Omental fat pad (tissue), 4 donors: ENCODE measurements around the gene DLL4. TPM values are rescaled to one million over a fixed set of nuclear protein-coding genes. Genes with fewer than 3 reads are reported as not detected.

Experiments
- ATAC-seq: fragments of 150-250 bp; one replicate; pipeline ENCODE4 v1.9.1; 2016; ENCODE audit warnings: mild to moderate bottlenecking, moderate library complexity; ENCODE audit not compliant: low FRiP score
- DNase-seq: peaks from one replicate; pipeline ENCODE4 v3.0.0-alpha.2; 2019; ENCODE audit warnings: low spot score
- small RNA-seq: library from RNA; depleted of rRNA; stranded (forward); fragments of <200 nt; gene quantifications from one replicate; pipeline ENCODE3, GENCODE V24; 2016
- total RNA-seq, 4 donors: library from RNA; depleted of rRNA; stranded (reverse); fragments of >200 nt; gene quantifications; one replicate each; pipeline ENCODE4 v1.1.0, GENCODE V29; 2016
- TF ChIP-seq, protein P1 (sequence below), 3 donors: fragments of 450-650 bp; IDR thresholded peaks; one replicate each; pipeline ENCODE4 v1.5.1; 2016 to 2017; ENCODE audit warnings: antibody characterized with exemption in 3 of 3, mild to moderate bottlenecking in 3 of 3, moderate library complexity in 2 of 3

Gene DLL4
- total RNA-seq, 4 donors from 2014 or later: 5.8 to 27.6 (median 10.1) TPM

DNA sequence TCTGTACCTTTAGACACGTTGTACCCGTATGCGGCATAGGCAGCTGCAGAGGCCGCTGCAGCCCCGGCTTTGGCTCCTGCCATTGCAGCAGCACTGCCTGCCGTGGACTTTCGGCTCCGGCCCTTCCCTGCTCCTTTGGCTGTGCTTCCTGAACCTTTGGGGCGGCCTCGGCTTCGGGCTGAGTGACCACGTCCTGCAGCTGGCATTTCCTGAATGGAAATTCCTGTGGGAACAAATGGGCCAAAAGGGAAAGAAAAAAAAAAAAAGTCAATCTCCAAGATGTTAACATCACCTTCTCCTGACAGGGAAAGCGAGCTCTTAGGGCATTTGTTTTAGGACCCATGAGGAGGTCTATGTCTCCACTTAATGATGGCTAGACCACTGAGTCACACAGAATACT, 53.7 kb downstream of the DLL4 start:
- TF ChIP-seq, protein P1, sequence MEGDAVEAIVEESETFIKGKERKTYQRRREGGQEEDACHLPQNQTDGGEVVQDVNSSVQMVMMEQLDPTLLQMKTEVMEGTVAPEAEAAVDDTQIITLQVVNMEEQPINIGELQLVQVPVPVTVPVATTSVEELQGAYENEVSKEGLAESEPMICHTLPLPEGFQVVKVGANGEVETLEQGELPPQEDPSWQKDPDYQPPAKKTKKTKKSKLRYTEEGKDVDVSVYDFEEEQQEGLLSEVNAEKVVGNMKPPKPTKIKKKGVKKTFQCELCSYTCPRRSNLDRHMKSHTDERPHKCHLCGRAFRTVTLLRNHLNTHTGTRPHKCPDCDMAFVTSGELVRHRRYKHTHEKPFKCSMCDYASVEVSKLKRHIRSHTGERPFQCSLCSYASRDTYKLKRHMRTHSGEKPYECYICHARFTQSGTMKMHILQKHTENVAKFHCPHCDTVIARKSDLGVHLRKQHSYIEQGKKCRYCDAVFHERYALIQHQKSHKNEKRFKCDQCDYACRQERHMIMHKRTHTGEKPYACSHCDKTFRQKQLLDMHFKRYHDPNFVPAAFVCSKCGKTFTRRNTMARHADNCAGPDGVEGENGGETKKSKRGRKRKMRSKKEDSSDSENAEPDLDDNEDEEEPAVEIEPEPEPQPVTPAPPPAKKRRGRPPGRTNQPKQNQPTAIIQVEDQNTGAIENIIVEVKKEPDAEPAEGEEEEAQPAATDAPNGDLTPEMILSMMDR (IDR thresholded peaks at IDR 0.05): no peak
- ATAC-seq: no peak
- no peak for DNase-seq

DNA sequence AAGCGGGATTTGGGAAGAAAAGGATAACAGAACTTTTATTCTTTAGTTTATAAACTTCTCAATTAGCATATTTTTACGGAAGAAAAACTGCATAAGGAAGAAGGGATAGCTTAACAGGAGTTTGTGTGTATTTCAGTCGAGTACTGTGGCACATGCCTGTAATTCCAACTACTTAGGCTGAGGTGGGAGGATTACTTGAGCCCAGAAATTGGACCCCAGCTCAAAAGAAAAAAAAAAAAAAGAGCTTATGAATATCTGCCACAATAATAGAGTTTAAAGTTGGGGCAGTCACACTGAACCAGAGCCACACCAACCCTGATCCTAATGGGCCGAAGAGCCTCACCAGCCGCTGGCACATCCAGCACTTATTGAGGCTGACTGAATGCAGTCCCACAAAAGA, 55.3 kb downstream of the DLL4 start:
- TF ChIP-seq, protein P1 (IDR thresholded peaks at IDR 0.05): no peak
- no peak for DNase-seq
- ATAC-seq: no peak

DNA sequence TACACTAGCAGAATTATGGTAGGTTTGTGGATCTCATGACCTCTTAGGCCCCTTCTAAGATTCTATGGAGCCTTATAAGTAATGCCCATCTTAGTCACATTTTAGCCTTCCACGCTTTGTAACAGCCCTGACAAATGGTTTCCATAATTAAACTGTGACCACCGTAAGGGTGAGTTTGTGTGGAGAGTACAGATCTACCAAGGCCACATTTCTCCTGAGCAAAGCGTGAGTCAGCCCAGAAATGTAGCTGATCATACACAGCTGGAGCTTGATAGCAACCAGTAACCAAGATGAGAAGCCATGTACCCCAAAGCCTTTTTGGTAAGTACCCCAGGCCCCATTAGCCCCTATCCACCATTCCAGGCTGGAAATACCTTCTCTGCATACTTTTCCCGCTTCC, 55.8 kb downstream of the DLL4 start:
- TF ChIP-seq, protein P1 (IDR thresholded peaks at IDR 0.05): no peak
- ATAC-seq (no peak), DNase-seq (no peak)

DNA sequence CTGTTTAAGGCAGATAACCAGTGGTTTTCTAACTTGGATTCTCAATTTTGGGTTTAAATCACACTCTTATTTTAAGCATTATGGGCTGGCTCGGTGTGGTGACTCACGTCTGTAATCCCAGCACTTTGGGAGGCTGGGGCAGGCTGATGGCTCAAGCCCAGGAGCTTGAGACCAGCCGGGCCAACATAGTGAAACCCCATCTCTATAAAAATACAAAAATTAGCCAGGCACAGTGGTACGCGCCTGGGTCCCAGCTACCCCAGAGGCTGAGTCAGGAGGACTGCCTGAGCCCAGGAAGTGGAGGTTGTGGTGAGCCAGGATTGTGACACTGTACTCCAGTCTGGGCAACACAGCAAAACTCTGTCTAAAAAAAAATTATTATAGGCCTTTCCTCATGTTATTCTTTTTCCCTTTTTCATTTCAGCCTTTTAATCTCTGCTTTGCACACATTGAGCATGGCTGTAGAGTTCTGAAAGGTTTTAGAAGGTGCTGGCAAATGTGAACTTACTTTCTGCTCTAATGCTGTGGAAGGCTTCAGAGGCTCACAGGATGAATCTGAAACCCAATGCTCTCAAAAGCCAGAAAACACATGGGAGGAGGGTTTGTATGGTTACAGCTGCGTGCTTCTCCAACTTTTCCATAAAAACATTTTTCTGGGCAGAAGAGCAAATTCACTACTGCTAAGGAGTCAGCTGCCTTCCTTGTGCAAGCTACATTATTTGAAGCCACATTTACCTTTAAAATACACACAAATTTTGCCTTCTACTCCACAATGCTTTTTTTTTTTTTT, 56.6 kb downstream of the DLL4 start:
- DNase-seq: no peak
- TF ChIP-seq, protein P1 (IDR thresholded peaks at IDR 0.05): no peak
- ATAC-seq: no peak

DNA sequence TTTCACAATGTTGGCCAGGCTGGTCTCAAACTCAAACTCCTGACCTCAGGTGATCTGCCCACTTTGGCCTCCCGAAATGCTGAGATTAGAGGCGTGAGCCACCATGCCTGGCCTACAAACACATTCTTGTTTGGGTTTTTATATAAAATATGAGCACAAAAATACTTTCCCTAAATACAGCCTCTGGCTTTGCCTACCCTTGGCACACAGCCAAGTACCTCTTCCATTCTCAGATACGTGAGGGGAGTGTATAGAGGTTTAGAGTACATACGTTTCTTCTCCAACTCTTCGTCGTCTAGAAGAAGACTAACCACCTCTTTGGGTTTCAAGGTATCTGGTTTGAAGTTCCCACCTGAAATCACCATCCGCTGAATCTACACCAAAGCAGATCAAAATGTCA, 57.7 kb downstream of the DLL4 start:
- TF ChIP-seq, protein P1 (IDR thresholded peaks at IDR 0.05): no peak
- ATAC-seq (no peak), DNase-seq (no peak)

DNA sequence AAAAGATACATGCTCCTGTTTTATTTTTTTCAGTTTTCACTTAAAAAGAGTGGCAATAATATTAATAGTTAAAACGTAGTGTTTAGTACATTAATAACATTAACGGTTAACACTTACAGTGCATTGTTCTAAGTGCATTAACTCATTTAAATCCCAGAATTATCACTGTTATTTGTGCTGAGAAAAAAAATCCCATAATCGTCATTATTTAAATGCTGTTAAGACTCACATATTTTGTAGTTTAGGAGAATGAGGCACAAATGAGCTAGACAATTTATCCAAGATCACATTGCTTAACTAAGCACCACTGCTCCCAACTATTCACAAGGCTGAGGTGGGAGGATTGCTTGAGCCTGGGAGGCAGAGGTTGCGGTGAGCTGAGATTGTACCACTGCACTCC, 59.0 kb downstream of the DLL4 start:
- DNase-seq: no peak
- TF ChIP-seq, protein P1 (IDR thresholded peaks at IDR 0.05): no peak
- ATAC-seq: no peak

Small RNA genes within 50 kb of the gene (small RNA-seq; reads per million reads assigned to genes)
- gene ISCA1P4: not detected

Other genes with a start within 250 kb of the DLL4 start
- gene RAD51, start 234.2 kb upstream of the DLL4 start, total RNA-seq: under 1 TPM in 2 of 4 donors, not detected in 2; 0.84 TPM
- gene RMDN3, start 174.1 kb upstream of the DLL4 start, total RNA-seq: 10 to 100 TPM; 32.8 to 50.8 (median 43.7) TPM
- gene GCHFR, start 165.3 kb upstream of the DLL4 start, total RNA-seq: 100 to 1,000 TPM in 2 of 4 donors, 10 to 100 TPM in 2; 42.5 to 129 (median 97.1) TPM
- gene C15orf62, start 159.4 kb upstream of the DLL4 start, total RNA-seq: 1 to 10 TPM in 1 of 4 donors, under 1 TPM in 2, not detected in 1; 0.19 to 1.3 (median 0.50) TPM
- gene ZFYVE19, start 122.3 kb upstream of the DLL4 start, total RNA-seq: 10 to 100 TPM; 13.5 to 29.5 (median 21.1) TPM
- gene DNAJC17, start 121.9 kb upstream of the DLL4 start, total RNA-seq: 10 to 100 TPM in 3 of 4 donors, 1 to 10 TPM in 1; 8.8 to 21.1 (median 17.1) TPM
- gene PPP1R14D, start 100.6 kb upstream of the DLL4 start, total RNA-seq: not detected
- 10 to 100 TPM in 2 of 4 donors, 1 to 10 TPM in 1, under 1 TPM in 1; 0.95 to 16.2 (median 11.7) TPM for gene SPINT1, start 85.3 kb upstream of the DLL4 start, total RNA-seq
- gene RHOV, start 55.1 kb upstream of the DLL4 start, total RNA-seq: not detected
- 10 to 100 TPM; 25.2 to 32.9 (median 28.9) TPM for gene VPS18, start 34.9 kb upstream of the DLL4 start, total RNA-seq
- 10 to 100 TPM in 2 of 4 donors, 1 to 10 TPM in 1, under 1 TPM in 1; 0.63 to 63.6 (median 13.4) TPM for gene CHAC1, start 24.1 kb downstream of the DLL4 start, total RNA-seq
- gene INO80, start 186.9 kb downstream of the DLL4 start, total RNA-seq: 10 to 100 TPM; 27.9 to 31.6 (median 28.4) TPM